ENCODE data around the gene C1RL.

The C1RL gene

DNA sequence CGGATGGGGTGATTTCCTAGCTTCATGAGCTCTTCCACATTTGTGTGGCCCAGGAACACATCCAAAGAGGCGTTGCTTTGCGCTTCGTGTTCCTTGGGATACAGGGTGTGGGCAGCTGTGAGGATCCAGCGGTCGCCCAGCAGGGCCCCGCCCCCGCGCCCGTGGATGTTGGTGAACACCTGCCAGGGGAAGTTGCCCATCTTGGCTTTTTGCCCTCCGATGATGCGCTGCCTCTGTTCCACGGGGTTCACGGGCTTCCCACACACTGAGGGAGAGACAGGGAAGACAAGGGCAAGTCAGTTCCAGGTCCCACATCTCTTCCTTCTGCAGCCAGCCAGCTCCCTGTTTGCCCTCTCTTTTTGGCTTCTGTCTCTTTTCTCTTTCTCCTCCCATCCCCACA, 28.0 kb downstream of the C1RL start:
- no peak for DNase-seq
- H3K27me3 ChIP-seq (replicated peaks; ENCODE audit: insufficient read depth, low read length): no peaks in the 10 kb centered on the region
- no peaks in the 10 kb centered on the region for H3K79me2 ChIP-seq (ENCODE audit: low read length)
- H3K27ac ChIP-seq (ENCODE audit: low read length): no peak overlapping the region
- no peak overlapping the region for H3K9ac ChIP-seq (ENCODE audit: low read length)
- no peaks in the 10 kb centered on the region for H3K9me2 ChIP-seq (replicated peaks; ENCODE audit: insufficient read depth, low read length)
- no peak for TF ChIP-seq CTCF (IDR thresholded peaks at IDR 0.05; ENCODE audit: low read length)
- no peak for TF ChIP-seq EZH2 (optimal IDR thresholded peaks at IDR 0.05; ENCODE audit: low read depth, low read length)
- no peak for TF ChIP-seq EZH2phosphoT487 (IDR thresholded peaks at IDR 0.05; ENCODE audit: low read length)
- H3K4me3 ChIP-seq (ENCODE audit: low read length): no peak overlapping the region
- H3K4me2 ChIP-seq (ENCODE audit: low read depth, low read length): no peak overlapping the region
- H4K20me1 ChIP-seq (ENCODE audit: insufficient read depth, low read length): no peaks in the 10 kb centered on the region
- H3K4me1 ChIP-seq (ENCODE audit: low read length): no peaks in the 10 kb centered on the region
- H2AFZ ChIP-seq (ENCODE audit: low read length): no peak overlapping the region
- no peaks in the 10 kb centered on the region for H3F3A ChIP-seq (ENCODE audit: insufficient read depth, low read length)
- no peaks in the 10 kb centered on the region for H3K36me3 ChIP-seq (replicated peaks; ENCODE audit: insufficient read depth, low read length)
- no peaks in the 10 kb centered on the region for H3K9me3 ChIP-seq (replicated peaks; ENCODE audit: insufficient read depth, low read length)

- no peak overlapping the region for H3K4me3 ChIP-seq (ENCODE audit: low read length)
- H3K79me2 ChIP-seq (ENCODE audit: low read length): no peaks in the 10 kb centered on the region
- no peaks in the 10 kb centered on the region for H3F3A ChIP-seq (ENCODE audit: insufficient read depth, low read length)
- no peak overlapping the region for H3K27ac ChIP-seq (ENCODE audit: low read length)
- DNase-seq: no peak
- no peaks in the 10 kb centered on the region for H3K9me3 ChIP-seq (replicated peaks; ENCODE audit: insufficient read depth, low read length)
- H3K4me1 ChIP-seq (ENCODE audit: low read length): no peaks in the 10 kb centered on the region
- no peaks in the 10 kb centered on the region for H3K9me2 ChIP-seq (replicated peaks; ENCODE audit: insufficient read depth, low read length)
- H3K4me2 ChIP-seq (ENCODE audit: low read depth, low read length): no peak overlapping the region
- H3K9ac ChIP-seq (ENCODE audit: low read length): no peak overlapping the region
- no peaks in the 10 kb centered on the region for H3K36me3 ChIP-seq (replicated peaks; ENCODE audit: insufficient read depth, low read length)
- TF ChIP-seq CTCF (IDR thresholded peaks at IDR 0.05; ENCODE audit: low read length) (no peak), EZH2phosphoT487 (IDR thresholded peaks at IDR 0.05; ENCODE audit: low read length) (no peak), EZH2 (optimal IDR thresholded peaks at IDR 0.05; ENCODE audit: low read depth, low read length) (no peak)
- no peaks in the 10 kb centered on the region for H4K20me1 ChIP-seq (ENCODE audit: insufficient read depth, low read length)
- no peak overlapping the region for H2AFZ ChIP-seq (ENCODE audit: low read length)
- H3K27me3 ChIP-seq (replicated peaks; ENCODE audit: insufficient read depth, low read length): no peaks in the 10 kb centered on the region
Measured at GRCh38 chr12:7079826-7080125, 29.2 kb downstream of the C1RL start.

DNA sequence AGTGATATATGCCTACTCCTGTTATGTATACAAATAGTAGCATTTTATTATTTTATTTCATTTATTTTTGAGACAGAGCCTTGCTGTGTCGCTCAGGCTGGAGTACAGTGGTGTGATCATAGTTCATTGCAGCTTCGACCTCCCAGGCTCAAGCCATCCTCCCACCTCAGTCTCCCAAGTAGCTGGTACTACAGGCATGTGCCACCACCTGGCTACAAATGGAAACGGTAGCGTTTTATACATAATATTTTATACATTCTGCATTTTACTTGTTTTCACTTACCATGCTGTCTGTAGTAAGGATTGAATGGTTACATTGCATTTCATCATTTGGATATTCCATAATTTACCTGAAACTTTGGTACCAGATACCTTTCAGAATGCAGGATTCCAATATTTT, 30.9 kb downstream of the C1RL start:
- Histone ChIP-seq H3K9me2 (replicated peaks; ENCODE audit: insufficient read depth, low read length) (no peaks in the 10 kb centered on the region), H3K79me2 (ENCODE audit: low read length) (no peaks in the 10 kb centered on the region), H3K27ac (ENCODE audit: low read length) (no peak overlapping the region), H3K4me2 (ENCODE audit: low read depth, low read length) (no peak overlapping the region), H3K4me1 (ENCODE audit: low read length) (no peaks in the 10 kb centered on the region), H3F3A (ENCODE audit: insufficient read depth, low read length) (no peaks in the 10 kb centered on the region), H3K9ac (ENCODE audit: low read length) (no peak overlapping the region), H3K9me3 (replicated peaks; ENCODE audit: insufficient read depth, low read length) (no peaks in the 10 kb centered on the region), H2AFZ (ENCODE audit: low read length) (no peak overlapping the region), H3K4me3 (ENCODE audit: low read length) (no peak overlapping the region), H4K20me1 (ENCODE audit: insufficient read depth, low read length) (no peaks in the 10 kb centered on the region), H3K36me3 (replicated peaks; ENCODE audit: insufficient read depth, low read length) (no peaks in the 10 kb centered on the region), H3K27me3 (replicated peaks; ENCODE audit: insufficient read depth, low read length) (no peaks in the 10 kb centered on the region)
- TF ChIP-seq EZH2phosphoT487 (IDR thresholded peaks at IDR 0.05; ENCODE audit: low read length) (no peak), CTCF (IDR thresholded peaks at IDR 0.05; ENCODE audit: low read length) (no peak), EZH2 (optimal IDR thresholded peaks at IDR 0.05; ENCODE audit: low read depth, low read length) (no peak)
- no peak for DNase-seq

- Histone ChIP-seq H3K4me2 (ENCODE audit: low read depth, low read length) (no peak overlapping the region), H3K27me3 (replicated peaks; ENCODE audit: insufficient read depth, low read length) (no peaks in the 10 kb centered on the region), H3K9me2 (replicated peaks; ENCODE audit: insufficient read depth, low read length) (no peaks in the 10 kb centered on the region), H4K20me1 (ENCODE audit: insufficient read depth, low read length) (no peaks in the 10 kb centered on the region), H3K9ac (ENCODE audit: low read length) (no peak overlapping the region), H3K4me3 (ENCODE audit: low read length) (no peak overlapping the region), H3F3A (ENCODE audit: insufficient read depth, low read length) (no peaks in the 10 kb centered on the region), H2AFZ (ENCODE audit: low read length) (no peak overlapping the region), H3K9me3 (replicated peaks; ENCODE audit: insufficient read depth, low read length) (no peaks in the 10 kb centered on the region), H3K4me1 (ENCODE audit: low read length) (no peaks in the 10 kb centered on the region), H3K79me2 (ENCODE audit: low read length) (no peaks in the 10 kb centered on the region), H3K27ac (ENCODE audit: low read length) (no peak overlapping the region), H3K36me3 (replicated peaks; ENCODE audit: insufficient read depth, low read length) (no peaks in the 10 kb centered on the region)
- TF ChIP-seq CTCF (IDR thresholded peaks at IDR 0.05; ENCODE audit: low read length) (no peak), EZH2phosphoT487 (IDR thresholded peaks at IDR 0.05; ENCODE audit: low read length) (no peak), EZH2 (optimal IDR thresholded peaks at IDR 0.05; ENCODE audit: low read depth, low read length) (no peak)
- DNase-seq: no peak
Measured at GRCh38 chr12:7076493-7076892, 32.5 kb downstream of the C1RL start.

All from MM.1S (cell line).